ENCODE measurements around the gene C9orf72.
A peak's percentile ranks its signal among the peaks of the same experiment; 100 is the strongest.

DNA sequence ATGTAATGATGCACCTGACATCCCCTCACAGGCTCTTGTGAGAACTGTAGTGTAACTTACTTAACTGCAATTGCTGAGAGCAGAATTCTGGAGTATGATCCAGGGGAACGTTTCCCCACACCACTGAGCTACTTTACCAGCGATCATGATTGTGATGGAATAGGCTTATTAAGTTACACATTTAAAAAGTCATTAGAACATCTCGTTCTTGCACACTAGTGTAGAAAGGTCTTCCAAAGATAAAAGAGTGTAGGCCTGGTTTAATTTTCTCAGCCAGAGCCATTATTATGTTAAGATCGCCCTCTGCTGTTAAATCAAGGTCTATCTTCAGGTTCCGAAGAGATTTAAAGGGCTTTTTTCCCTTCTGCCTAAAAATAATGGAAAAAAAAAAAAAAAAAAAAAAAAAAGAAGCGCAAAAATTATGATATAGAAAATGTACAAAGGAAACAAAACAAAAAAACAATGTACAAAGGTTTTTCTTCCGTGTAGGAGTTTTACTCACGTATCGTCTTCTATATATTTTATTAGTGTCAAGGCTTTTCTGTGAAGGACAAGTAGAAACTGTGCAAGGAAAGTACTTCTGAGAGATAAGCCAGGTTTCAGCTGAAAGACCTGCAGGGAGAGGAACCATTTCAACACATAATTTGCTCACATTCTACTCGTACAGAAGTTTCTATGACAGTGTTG is 25.1 kb downstream of the C9orf72 start:
- TF ChIP-seq, protein P1, sequence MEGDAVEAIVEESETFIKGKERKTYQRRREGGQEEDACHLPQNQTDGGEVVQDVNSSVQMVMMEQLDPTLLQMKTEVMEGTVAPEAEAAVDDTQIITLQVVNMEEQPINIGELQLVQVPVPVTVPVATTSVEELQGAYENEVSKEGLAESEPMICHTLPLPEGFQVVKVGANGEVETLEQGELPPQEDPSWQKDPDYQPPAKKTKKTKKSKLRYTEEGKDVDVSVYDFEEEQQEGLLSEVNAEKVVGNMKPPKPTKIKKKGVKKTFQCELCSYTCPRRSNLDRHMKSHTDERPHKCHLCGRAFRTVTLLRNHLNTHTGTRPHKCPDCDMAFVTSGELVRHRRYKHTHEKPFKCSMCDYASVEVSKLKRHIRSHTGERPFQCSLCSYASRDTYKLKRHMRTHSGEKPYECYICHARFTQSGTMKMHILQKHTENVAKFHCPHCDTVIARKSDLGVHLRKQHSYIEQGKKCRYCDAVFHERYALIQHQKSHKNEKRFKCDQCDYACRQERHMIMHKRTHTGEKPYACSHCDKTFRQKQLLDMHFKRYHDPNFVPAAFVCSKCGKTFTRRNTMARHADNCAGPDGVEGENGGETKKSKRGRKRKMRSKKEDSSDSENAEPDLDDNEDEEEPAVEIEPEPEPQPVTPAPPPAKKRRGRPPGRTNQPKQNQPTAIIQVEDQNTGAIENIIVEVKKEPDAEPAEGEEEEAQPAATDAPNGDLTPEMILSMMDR (conservative IDR thresholded peaks at IDR 0.05; ENCODE audit: low read depth, low read length): peak; percentile 74
- TF ChIP-seq FOS (IDR thresholded peaks at IDR 0.05; ENCODE audit: low read depth, low read length): no peak
- no peak for TF ChIP-seq CEBPB (IDR thresholded peaks at IDR 0.05; ENCODE audit: low read depth, low read length)
- TF ChIP-seq NFE2L2 (IDR thresholded peaks at IDR 0.05; ENCODE audit: low read depth, low read length): no peak
- TF ChIP-seq, protein P2, sequence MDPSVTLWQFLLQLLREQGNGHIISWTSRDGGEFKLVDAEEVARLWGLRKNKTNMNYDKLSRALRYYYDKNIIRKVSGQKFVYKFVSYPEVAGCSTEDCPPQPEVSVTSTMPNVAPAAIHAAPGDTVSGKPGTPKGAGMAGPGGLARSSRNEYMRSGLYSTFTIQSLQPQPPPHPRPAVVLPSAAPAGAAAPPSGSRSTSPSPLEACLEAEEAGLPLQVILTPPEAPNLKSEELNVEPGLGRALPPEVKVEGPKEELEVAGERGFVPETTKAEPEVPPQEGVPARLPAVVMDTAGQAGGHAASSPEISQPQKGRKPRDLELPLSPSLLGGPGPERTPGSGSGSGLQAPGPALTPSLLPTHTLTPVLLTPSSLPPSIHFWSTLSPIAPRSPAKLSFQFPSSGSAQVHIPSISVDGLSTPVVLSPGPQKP (IDR thresholded peaks at IDR 0.05; ENCODE audit: borderline replicate concordance, low read depth, low read length): no peak
- peak; percentile 73 for TF ChIP-seq SMC3 (IDR thresholded peaks at IDR 0.05; ENCODE audit: low read depth, low read length)
- TF ChIP-seq CHD1 (IDR thresholded peaks at IDR 0.05; ENCODE audit: low read depth, low read length): no peak
- no peak for TF ChIP-seq MXI1 (IDR thresholded peaks at IDR 0.05; ENCODE audit: borderline replicate concordance, low read depth, low read length)
- TF ChIP-seq POLR2A (IDR thresholded peaks at IDR 0.05; ENCODE audit: low read depth, low read length): no peak
